GM12875 (cell line): ENCODE data around the gene CLEC17A.
"Not testable (repeated sequence)": the region's sequence is repeated elsewhere in the genome, so short reads cannot be mapped to it uniquely, and the experiment has no call there.

Experiments
- H3K4me3 ChIP-seq: one replicate; pipeline ENCODE4 v1.5.1; 2011; ENCODE audit warnings: low read depth, low read length, control low read depth
- TF ChIP-seq, protein P1 (sequence below): IDR thresholded peaks from 2 replicates; pipeline ENCODE4 v1.5.1; 2011; ENCODE audit warnings: low read depth, mild to moderate bottlenecking, control low read depth, inconsistent platforms, low read length, moderate library complexity, borderline replicate concordance; ENCODE audit not compliant: insufficient read depth

Gene CLEC17A

DNA sequence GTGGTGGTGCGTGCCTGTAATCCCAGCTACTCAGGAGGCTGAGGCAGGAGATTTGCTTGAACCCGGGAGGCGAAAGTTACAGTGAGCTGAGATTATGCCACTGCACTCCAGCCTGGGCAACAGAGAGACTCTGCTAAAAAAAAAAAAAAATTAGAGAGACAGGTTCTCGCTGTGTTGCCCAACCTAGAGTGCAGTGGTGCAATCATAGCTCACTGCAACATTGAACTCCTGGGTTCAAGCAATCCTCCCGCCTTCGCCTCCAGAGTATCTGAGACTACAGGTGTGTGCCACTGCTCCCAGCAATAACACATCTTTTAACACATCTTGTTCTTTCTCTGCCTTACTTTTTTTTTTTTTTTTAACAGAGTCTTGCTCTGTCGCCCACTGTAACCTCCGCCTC lies 32.7 kb downstream of the CLEC17A start:
- TF ChIP-seq, protein P1, sequence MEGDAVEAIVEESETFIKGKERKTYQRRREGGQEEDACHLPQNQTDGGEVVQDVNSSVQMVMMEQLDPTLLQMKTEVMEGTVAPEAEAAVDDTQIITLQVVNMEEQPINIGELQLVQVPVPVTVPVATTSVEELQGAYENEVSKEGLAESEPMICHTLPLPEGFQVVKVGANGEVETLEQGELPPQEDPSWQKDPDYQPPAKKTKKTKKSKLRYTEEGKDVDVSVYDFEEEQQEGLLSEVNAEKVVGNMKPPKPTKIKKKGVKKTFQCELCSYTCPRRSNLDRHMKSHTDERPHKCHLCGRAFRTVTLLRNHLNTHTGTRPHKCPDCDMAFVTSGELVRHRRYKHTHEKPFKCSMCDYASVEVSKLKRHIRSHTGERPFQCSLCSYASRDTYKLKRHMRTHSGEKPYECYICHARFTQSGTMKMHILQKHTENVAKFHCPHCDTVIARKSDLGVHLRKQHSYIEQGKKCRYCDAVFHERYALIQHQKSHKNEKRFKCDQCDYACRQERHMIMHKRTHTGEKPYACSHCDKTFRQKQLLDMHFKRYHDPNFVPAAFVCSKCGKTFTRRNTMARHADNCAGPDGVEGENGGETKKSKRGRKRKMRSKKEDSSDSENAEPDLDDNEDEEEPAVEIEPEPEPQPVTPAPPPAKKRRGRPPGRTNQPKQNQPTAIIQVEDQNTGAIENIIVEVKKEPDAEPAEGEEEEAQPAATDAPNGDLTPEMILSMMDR: no peak
- H3K4me3 ChIP-seq: no peak overlapping the region

DNA sequence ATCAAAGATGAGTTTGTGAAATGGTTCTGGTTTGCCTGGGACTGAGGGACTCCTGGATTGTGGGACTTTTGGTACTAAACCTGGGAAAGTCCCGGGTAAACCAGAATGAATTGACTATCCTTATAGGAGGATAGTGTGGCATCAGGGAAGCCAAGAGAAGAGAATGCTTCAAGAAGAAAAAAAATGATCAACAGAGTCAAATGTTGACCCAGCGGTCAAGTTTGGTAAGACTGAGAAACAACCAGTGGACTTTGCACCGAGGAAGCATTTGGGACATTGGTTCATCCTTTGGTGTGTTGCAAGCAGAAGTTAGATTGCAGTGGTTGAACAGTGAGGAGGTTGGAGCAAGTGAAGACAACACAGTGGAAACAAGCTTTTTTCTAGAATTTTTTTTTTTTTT lies 33.5 kb downstream of the CLEC17A start:
- TF ChIP-seq, protein P1: no peak
- H3K4me3 ChIP-seq: no peak overlapping the region

DNA sequence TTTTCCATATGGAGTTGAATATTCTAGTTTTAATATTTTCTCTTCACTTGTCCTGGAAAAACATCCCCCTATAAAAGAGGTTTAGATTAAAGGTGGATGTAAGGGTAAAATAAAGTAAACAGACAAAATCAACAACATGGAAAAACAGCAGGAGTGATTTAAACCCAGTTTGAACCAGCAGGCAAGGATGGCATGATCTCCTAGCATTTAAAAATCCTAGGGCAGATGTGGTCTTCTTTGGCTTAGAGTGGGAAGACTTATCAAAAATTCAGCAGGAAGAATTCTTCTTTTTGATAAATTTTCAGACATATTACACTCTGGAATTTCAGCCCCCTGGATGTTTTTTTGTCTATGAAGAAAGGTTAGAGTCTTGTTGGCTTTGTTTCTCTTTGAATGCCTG lies 36.5 kb downstream of the CLEC17A start:
- no peak overlapping the region for H3K4me3 ChIP-seq
- TF ChIP-seq, protein P1: no peak

DNA sequence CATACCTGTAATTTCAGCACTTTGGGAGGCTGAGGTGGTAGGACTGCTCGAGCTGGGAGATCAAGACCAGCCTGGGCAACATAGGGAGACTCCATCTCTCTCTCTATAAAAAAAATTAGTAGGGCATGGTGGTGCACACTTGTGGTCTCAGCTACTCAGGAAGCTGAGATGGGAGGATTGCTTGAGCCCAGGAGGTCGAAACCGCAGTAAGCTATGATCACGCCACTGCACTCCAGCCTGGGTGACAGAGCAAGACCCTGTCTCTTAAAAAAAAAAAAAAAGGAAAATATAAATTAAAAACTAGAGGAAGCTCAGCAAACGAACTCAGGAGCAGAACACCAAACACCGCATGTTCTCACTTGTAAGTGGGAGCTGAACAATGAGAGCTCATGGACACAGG lies 41.6 kb downstream of the CLEC17A start:
- not testable (repeated sequence) for H3K4me3 ChIP-seq

DNA sequence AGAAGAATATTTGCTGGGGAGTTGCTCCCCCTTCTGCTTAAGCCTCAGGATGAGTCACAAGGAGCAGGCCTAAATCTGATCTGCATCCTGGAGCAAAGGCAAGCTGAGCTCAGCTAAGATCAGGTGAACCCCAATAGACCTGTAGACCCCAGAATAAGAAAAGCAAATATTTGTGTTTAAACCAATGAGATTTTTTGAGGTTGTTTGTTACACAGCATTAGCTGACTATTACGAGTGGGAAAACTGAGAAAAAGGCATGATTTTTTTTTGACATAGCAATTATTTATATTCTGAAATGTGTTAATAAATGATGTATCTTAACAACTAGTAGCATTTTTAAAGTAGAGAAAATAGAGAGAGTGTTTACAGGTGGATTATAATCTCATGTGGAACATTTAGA lies 46.7 kb downstream of the CLEC17A start:
- TF ChIP-seq, protein P1: no peak
- H3K4me3 ChIP-seq: no peak overlapping the region

DNA sequence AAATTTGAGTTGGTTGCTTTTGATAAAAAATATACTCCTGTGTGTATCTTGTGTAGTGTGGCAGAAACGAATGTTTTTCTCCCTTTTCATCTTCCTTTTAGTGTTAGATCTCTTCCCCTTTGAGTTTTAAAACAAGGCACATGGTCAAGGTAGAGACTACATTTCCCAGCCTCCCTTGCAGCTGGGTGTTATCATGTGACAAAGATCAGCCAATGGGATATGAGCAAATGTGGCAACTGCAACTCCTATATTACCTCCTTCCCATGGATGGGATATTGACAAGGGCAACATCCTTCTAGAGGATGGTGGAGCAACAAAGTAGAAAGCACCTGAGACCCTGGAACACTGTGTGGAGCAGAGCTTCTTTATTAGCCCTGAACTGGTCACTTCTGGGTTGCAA lies 49.4 kb downstream of the CLEC17A start:
- TF ChIP-seq, protein P1: no peak

DNA sequence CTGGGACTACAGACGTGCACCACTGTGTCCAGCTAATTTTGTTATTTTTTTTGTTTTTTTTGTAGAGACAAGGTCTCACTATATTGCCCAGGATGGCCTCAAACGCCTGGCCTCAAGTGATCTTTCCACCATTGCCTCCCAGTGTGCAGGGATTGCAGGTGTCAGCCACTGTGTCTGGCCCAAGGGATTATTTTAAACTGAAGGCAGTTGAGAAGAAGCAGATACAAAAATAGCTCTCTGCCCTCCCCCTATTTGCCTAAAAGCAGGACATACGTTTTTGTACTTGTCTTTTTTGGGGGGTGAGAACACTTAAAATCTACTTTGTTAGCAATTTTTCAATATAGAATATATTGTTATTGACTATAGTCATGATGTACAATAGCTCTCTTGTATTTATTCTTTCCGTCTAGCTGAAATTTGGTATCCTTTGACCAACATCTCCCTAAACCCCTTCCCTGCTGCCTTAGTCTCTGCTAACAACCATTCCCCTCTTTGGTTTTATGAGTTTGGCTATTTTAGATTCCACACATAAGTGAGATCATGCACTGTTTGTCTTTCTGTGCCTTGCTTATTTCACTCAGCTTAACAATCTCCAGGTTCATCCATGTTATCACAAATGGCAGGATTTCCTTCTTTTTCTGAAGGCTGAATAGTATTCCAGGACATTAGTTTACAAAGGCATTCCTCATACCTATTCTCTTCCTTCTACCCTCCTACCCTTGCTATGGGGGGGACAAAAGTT lies 56.8 kb downstream of the CLEC17A start:
- H3K4me3 ChIP-seq: no peak overlapping the region
- TF ChIP-seq, protein P1: no peak

More for the DNA sequence above, 49.4 kb downstream of the CLEC17A start:
- H3K4me3 ChIP-seq: no peak overlapping the region

DNA sequence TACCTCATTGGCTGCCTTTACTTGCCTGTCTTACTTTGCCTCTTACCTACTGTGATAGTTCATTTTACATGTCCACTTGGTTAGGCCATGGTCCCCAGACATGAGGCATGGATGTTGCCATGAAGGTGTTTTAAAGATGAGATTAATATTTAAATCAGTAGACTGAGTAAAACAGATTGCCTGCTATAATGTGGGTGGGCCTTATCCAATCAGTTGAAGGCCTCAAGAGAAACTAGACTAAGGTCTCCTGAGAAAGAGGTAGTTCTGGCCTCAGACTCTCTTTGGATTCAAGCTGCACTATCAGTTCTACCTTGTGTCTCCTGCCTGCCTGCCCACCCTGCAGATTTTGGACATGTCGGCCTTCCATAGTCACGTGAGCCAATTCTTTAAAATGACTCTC lies 65.6 kb downstream of the CLEC17A start:
- no peak overlapping the region for H3K4me3 ChIP-seq
- TF ChIP-seq, protein P1: no peak
